Neural progenitor cell (in vitro differentiated cells): ENCODE measurements around the gene NABP1. TPM values are rescaled to one million over a fixed set of nuclear protein-coding genes. Genes with fewer than 3 reads are reported as not detected.
A peak's percentile ranks its signal among the peaks of the same experiment; 100 is the strongest.

Source experiments
- DNase-seq: peaks from one replicate; pipeline ENCODE4 v3.0.0-alpha.2; 2016; ENCODE audit warnings: low spot score
- H2AFZ ChIP-seq: fragments of 200-600 bp; sonication (generic); replicated peaks from 2 replicates; pipeline ENCODE4 v1.6.1; 2016; ENCODE audit warnings: antibody characterized with exemption
- H3F3A ChIP-seq: fragments of 200-600 bp; sonication (generic); 2 replicates; pipeline ENCODE4 v1.6.1; 2016; ENCODE audit warnings: antibody characterized with exemption, low read depth
- H3K27ac ChIP-seq: fragments of 200-600 bp; sonication (generic); 2 replicates; pipeline ENCODE4 v1.5.1; 2016; ENCODE audit warnings: mild to moderate bottlenecking
- H3K27me3 ChIP-seq: fragments of 200-600 bp; sonication (generic); 2 replicates; pipeline ENCODE4 v1.6.1; 2016; ENCODE audit warnings: mild to moderate bottlenecking, moderate library complexity
- H3K36me3 ChIP-seq: fragments of 200-600 bp; sonication (generic); 2 replicates; pipeline ENCODE4 v1.5.1; 2016
- H3K4me1 ChIP-seq: fragments of 200-600 bp; sonication (generic); 2 replicates; pipeline ENCODE4 v1.6.1; 2016; ENCODE audit warnings: mixed run types
- H3K4me2 ChIP-seq: fragments of 200-600 bp; sonication (generic); 2 replicates; pipeline ENCODE4 v1.6.1; 2016
- H3K4me3 ChIP-seq: fragments of 200-600 bp; sonication (generic); 2 replicates; pipeline ENCODE4 v1.5.1; 2016
- H3K79me2 ChIP-seq: fragments of 200-600 bp; sonication (generic); 2 replicates; pipeline ENCODE4 v1.6.1; 2016; ENCODE audit warnings: low read depth
- H3K9ac ChIP-seq: fragments of 200-600 bp; sonication (generic); 2 replicates; pipeline ENCODE4 v1.6.1; 2016
- H3K9me3 ChIP-seq: fragments of 200-600 bp; sonication (generic); 2 replicates; pipeline ENCODE4 v1.5.1; 2016; ENCODE audit warnings: low read depth
- H4K20me1 ChIP-seq: fragments of 200-600 bp; sonication (generic); 2 replicates; pipeline ENCODE4 v1.6.1; 2016; ENCODE audit warnings: low read depth
- H3K27ac Mint-ChIP-seq: 3 replicates; pipeline ENCODE4 v1.8.0; 2021; ENCODE audit warnings: mixed read lengths
- H3K27me3 Mint-ChIP-seq: 2 replicates; pipeline ENCODE4 v1.8.0; 2022; ENCODE audit warnings: low read depth, mild to moderate bottlenecking, inconsistent platforms, moderate library complexity, mixed read lengths; ENCODE audit not compliant: insufficient read depth
- H3K36me3 Mint-ChIP-seq: 3 replicates; pipeline ENCODE4 v1.8.0; 2021; ENCODE audit warnings: mixed read lengths
- H3K4me1 Mint-ChIP-seq: 3 replicates; pipeline ENCODE4 v1.8.0; 2021; ENCODE audit warnings: mixed read lengths
- H3K4me3 Mint-ChIP-seq: 3 replicates; pipeline ENCODE4 v1.8.0; 2021; ENCODE audit warnings: mild to moderate bottlenecking, moderate library complexity, mixed read lengths
- H3K9me3 Mint-ChIP-seq: 3 replicates; pipeline ENCODE4 v1.8.0; 2020; ENCODE audit warnings: mixed read lengths
- CTCF ChIP-seq: fragments of 200-600 bp; sonication (generic); IDR thresholded peaks from 2 replicates; pipeline ENCODE4 v1.5.1; 2017; ENCODE audit warnings: antibody characterized with exemption, mild to moderate bottlenecking
- EZH2 ChIP-seq: fragments of 200-600 bp; sonication (generic); IDR thresholded peaks from 2 replicates; pipeline ENCODE4 v1.6.1; 2017; ENCODE audit warnings: antibody characterized with exemption, mild to moderate bottlenecking, moderate library complexity
- EZH2phosphoT487 ChIP-seq: fragments of 200-600 bp; sonication (generic); IDR thresholded peaks from 2 replicates; pipeline ENCODE4 v1.6.1; 2017; ENCODE audit warnings: antibody characterized with exemption
- total RNA-seq: library from RNA; depleted of rRNA; stranded (reverse); fragments of >200 nt; gene quantifications from 2 replicates; pipeline ENCODE4 v1.2.3, GENCODE V29; 2015; ENCODE audit warnings: low replicate concordance

Gene NABP1
- total RNA-seq, 1 donor from 2014 or later = 2.8 TPM

- H3K36me3 Mint-ChIP-seq = no peaks in the 10 kb centered on the region
- H3K4me1 ChIP-seq = no peaks in the 10 kb centered on the region
Measured at GRCh38 chr2:191666226-191666625, 11.7 kb upstream of the NABP1 start.

GRCh38 chr2:191666732-191667131, 11.2 kb upstream of the NABP1 start:
- H3K4me3 Mint-ChIP-seq = no peak overlapping the region
- H3K4me2 ChIP-seq = no peak overlapping the region

More at GRCh38 chr2:191666226-191666625, 11.7 kb upstream of the NABP1 start:
- Mint-ChIP-seq H3K4me1 (no peaks in the 10 kb centered on the region), H3K27ac (no peak overlapping the region), H3K4me3 (no peak overlapping the region), H3K27me3 (no peaks in the 10 kb centered on the region), H3K9me3 (no peaks in the 10 kb centered on the region)
- no peak overlapping the region for H3K4me2 ChIP-seq
- H3K4me3 ChIP-seq = no peak overlapping the region
- no peak for DNase-seq
- no peaks in the 10 kb centered on the region for H3K9me3 ChIP-seq
- no peak overlapping the region for H3K9ac ChIP-seq
- no peaks in the 10 kb centered on the region for H3K36me3 ChIP-seq
- no peak overlapping the region for H2AFZ ChIP-seq
- H3K79me2 ChIP-seq = no peaks in the 10 kb centered on the region
- H3K27me3 ChIP-seq = no peaks in the 10 kb centered on the region
- no peaks in the 10 kb centered on the region for H3F3A ChIP-seq
- H4K20me1 ChIP-seq = no peaks in the 10 kb centered on the region
- TF ChIP-seq EZH2 (no peak), CTCF (no peak), EZH2phosphoT487 (no peak)
- H3K27ac ChIP-seq = no peak overlapping the region

GRCh38 chr2:191670076-191670475, 7.9 kb upstream of the NABP1 start:
- H3K9ac ChIP-seq = no peak overlapping the region
- H3K4me3 ChIP-seq = no peak overlapping the region
- Mint-ChIP-seq H3K4me1 (no peaks in the 10 kb centered on the region), H3K4me3 (no peak overlapping the region), H3K36me3 (no peaks in the 10 kb centered on the region), H3K27ac (no peak overlapping the region), H3K9me3 (no peaks in the 10 kb centered on the region), H3K27me3 (no peaks in the 10 kb centered on the region)
- no peaks in the 10 kb centered on the region for H3K4me1 ChIP-seq
- no peaks in the 10 kb centered on the region for H3K79me2 ChIP-seq
- no peaks in the 10 kb centered on the region for H3K27me3 ChIP-seq
- no peak overlapping the region for H3K4me2 ChIP-seq
- peak overlapping the region; percentile 42 for H2AFZ ChIP-seq
- H4K20me1 ChIP-seq = no peaks in the 10 kb centered on the region
- DNase-seq = no peak
- no peaks in the 10 kb centered on the region for H3F3A ChIP-seq
- no peak overlapping the region for H3K27ac ChIP-seq
- TF ChIP-seq CTCF = no peak
- no peak for TF ChIP-seq EZH2phosphoT487
- no peak for TF ChIP-seq EZH2
- H3K36me3 ChIP-seq = no peaks in the 10 kb centered on the region
- no peaks in the 10 kb centered on the region for H3K9me3 ChIP-seq

More at GRCh38 chr2:191666732-191667131, 11.2 kb upstream of the NABP1 start:
- Histone ChIP-seq H3K9me3 (no peaks in the 10 kb centered on the region), H3K27me3 (no peaks in the 10 kb centered on the region), H3F3A (no peaks in the 10 kb centered on the region), H4K20me1 (no peaks in the 10 kb centered on the region), H3K4me1 (no peaks in the 10 kb centered on the region), H3K9ac (no peak overlapping the region), H3K36me3 (no peaks in the 10 kb centered on the region), H3K79me2 (no peaks in the 10 kb centered on the region), H3K4me3 (no peak overlapping the region), H2AFZ (no peak overlapping the region), H3K27ac (no peak overlapping the region)
- DNase-seq = no peak
- Mint-ChIP-seq H3K9me3 (no peaks in the 10 kb centered on the region), H3K36me3 (no peaks in the 10 kb centered on the region), H3K27ac (no peak overlapping the region), H3K27me3 (no peaks in the 10 kb centered on the region), H3K4me1 (no peaks in the 10 kb centered on the region)
- TF ChIP-seq EZH2 (no peak), CTCF (no peak), EZH2phosphoT487 (no peak)

- H3K27ac Mint-ChIP-seq = no peak overlapping the region
- H3F3A ChIP-seq = no peaks in the 10 kb centered on the region
- H2AFZ ChIP-seq = no peak overlapping the region
- no peak overlapping the region for H3K4me3 Mint-ChIP-seq
- TF ChIP-seq EZH2 (no peak), CTCF (no peak), EZH2phosphoT487 (no peak)
- no peaks in the 10 kb centered on the region for H3K79me2 ChIP-seq
- H3K4me1 Mint-ChIP-seq = peaks cover 3% of the 10 kb centered on the region
- DNase-seq = no peak
- H3K27me3 ChIP-seq = no peaks in the 10 kb centered on the region
- H3K9ac ChIP-seq = no peak overlapping the region
- H3K9me3 ChIP-seq = no peaks in the 10 kb centered on the region
- no peak overlapping the region for H3K4me2 ChIP-seq
- no peak overlapping the region for H3K4me3 ChIP-seq
- H3K9me3 Mint-ChIP-seq = no peaks in the 10 kb centered on the region
- H3K27me3 Mint-ChIP-seq = no peaks in the 10 kb centered on the region
- H3K36me3 Mint-ChIP-seq = no peaks in the 10 kb centered on the region
- H3K36me3 ChIP-seq = no peaks in the 10 kb centered on the region
- no peaks in the 10 kb centered on the region for H4K20me1 ChIP-seq
- H3K4me1 ChIP-seq = no peaks in the 10 kb centered on the region
- no peak overlapping the region for H3K27ac ChIP-seq
Measured at GRCh38 chr2:191670787-191671186, 7.1 kb upstream of the NABP1 start.
